ENCODE data around the gene OSBPL3.

- TF ChIP-seq CTCF (IDR thresholded peaks at IDR 0.05 in 4 of 5, conservative IDR thresholded peaks at IDR 0.05 in 1 of 5), result no peak
- TF ChIP-seq POLR2A (IDR thresholded peaks at IDR 0.05), result no peak
Measured at GRCh38 chr7:24891311-24891735, 88.7 kb downstream of the OSBPL3 start.

All from gastrocnemius medialis (tissue), 4 donors.